UCSD-AML1 (cell line): ENCODE measurements around the gene WRAP53.
"Not testable (repeated sequence)": the region's sequence is repeated elsewhere in the genome, so short reads cannot be mapped to it uniquely, and the experiment has no call there.

ENCODE experiments used
- DNase-seq: peaks from one replicate; lab custom pipeline; 2025; ENCODE audit not compliant: unreplicated experiment; lab: John Stamatoyannopoulos, UW

WRAP53 gene

DNA sequence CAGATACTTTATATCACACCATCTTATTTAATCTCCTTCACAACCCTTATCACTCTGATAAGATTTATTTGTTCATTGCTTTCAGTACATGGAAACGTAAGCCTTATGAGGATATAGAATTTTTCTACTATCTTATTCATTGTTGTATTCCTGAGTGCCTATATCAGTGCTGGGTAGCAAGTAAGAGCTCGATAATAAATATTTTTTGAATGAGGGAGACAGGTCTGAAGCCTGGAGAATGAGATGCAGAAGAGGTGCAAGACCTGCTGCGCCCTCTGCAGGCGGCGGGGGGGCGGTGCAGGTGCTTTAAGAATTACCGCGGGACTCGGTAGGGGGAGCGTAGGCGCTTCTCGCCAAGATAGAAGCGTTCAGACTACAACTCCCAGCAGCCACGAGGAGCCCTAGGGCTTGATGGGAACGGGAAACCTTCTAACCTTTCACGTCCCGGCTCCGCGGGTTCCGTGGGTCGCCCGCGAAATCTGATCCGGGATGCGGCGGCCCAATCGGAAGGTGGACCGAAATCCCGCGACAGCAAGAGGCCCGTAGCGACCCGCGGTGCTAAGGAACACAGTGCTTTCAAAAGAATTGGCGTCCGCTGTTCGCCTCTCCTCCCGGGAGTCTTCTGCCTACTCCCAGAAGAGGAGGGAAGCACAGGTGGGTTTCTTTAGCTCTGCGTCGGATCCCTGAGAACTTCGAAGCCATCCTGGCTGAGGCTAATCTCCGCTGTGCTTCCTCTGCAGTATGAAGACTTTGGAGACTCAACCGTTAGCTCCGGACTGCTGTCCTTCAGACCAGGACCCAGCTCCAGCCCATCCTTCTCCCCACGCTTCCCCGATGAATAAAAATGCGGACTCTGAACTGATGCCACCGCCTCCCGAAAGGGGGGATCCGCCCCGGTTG, at the start of gene WRAP53:
Gene WRAP53, plus strand, starts transcription at position 570 of the 900 bp plus-strand sequence. Its CDS starts 172 bp downstream, at position 742.
- peak; percentile 96 for DNase-seq

DNA sequence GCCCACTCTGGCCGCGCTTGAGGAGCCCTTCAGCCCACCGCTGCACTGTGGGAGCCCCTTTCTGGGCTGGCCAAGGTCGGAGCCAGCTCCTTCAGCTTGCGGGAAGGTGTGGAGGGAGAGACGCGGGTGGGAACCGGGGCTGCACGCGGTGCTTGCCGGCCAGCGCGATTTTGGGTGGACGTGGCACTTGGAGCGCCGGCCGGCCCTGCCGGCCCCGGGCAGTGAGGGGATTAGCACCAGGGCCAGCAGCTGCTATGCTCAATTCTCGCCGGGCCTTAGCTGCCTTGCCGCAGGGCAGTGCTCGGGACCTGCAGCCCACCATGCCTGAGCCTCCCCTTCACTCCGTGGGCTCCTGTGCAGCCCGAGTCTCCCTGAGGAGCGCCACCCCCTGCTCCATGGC, 47.5 kb upstream of the WRAP53 start:
- DNase-seq = no peak

DNA sequence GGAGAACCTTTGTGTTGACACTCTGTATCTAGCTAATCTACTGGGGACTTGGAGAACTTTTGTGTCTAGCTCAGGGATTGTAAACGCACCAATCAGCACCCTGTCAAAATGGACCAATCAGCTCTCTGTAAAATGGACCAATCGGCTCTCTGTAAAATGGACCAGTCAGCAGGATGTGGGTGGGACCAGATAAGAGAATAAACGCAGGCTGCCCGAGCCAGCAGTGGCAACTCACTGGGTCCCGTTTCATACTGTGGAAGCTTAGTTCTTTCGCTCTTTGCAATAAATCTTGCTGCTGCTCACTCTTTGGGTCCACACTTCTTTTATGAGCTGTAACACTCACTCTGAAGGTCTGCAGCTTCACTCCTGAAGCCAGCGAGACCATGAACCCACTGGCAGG, 46.6 kb upstream of the WRAP53 start:
- DNase-seq = not testable (repeated sequence)

DNA sequence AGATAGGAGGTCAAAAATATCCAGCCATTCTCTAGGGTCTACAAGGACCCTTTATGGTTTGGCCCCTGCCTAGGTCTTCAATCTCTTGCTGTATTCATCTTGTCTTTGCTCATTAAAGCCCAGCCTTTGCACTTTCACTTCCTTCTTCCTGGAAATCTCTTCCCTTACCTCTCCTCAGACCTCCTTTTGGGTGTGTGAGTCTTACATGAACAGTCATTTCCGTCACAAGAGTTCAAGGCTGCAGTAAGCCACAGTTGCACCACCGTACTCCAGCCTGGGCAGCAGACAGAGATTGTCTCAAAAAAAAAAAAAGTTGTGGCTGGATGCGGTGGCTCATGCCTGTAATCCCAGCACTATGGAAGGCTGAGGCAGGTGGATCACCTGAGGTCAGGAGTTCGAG, 43.5 kb upstream of the WRAP53 start:
- DNase-seq = no peak

DNA sequence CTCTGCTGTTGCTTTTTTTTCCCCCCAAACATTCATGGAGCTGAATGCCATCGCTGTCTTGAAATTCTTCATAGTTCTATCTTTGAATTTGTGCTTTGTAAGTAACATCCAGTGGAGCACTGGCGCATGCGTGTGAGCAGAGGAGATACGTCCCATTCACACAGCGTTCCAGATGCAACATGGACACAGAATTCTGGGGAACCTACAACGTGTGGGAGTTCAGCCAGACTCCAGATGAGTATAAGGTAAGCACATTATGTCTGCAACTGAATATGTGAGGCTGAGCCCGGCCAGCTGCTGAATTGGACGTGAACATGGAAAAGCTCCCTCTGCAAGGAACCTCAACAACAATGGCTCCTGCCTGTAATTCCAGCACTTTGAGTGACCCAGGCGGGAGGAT, 41.8 kb upstream of the WRAP53 start:
- no peak for DNase-seq

DNA sequence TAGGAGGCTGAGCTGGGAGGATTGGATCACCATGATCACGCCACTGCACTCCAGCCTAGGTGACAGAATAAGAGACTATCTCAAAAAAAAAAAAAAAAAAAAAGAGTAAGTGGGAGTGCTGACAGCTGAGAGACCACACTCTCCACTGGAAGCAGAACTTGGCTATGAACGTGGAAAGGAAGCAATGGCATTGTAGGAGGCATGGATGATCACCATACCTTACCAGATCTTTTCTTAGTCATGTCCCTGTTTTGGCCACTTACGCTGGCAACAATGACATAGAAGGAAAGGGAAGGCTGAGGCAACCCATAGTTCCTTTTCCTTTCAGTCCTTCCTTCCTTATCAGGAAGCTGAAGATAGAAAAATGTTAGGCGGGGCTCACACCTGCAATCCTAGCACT, 41.3 kb upstream of the WRAP53 start:
- DNase-seq = no peak

DNA sequence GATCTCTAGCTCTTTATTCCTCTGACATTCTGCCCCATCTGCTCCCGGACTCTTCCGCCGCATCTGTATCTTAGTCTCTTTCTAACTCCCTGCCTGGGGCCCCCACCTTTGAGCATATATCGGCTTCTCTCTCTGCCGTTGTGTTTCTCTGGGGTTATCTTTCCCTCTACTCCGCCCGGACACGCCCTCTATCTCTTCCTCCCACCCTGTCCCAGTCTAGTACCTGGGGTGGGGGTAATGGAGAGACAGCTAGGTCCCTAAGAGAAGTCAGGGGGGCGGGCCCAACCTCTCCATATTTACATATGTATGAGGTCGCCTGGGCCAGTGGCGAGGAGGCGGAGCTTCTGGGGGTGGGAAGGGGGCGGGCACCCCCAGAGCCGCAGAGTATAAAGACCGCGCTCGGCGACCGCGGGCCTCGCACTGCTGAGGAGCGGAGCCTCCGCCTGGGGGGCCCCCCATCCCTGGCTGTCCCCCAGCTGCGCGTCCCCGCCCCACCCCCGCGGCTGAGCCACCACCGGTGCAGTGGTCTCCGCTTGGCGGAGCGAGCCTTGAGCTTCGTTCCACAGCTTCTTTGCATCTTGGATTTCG, 37.7 kb upstream of the WRAP53 start, which contains the start of gene ATP1B2:
Gene ATP1B2, plus strand, starts transcription at position 418 of the 588 bp plus-strand sequence. CDS start 593 bp downstream, outside the sequence.
- no peak for DNase-seq

DNA sequence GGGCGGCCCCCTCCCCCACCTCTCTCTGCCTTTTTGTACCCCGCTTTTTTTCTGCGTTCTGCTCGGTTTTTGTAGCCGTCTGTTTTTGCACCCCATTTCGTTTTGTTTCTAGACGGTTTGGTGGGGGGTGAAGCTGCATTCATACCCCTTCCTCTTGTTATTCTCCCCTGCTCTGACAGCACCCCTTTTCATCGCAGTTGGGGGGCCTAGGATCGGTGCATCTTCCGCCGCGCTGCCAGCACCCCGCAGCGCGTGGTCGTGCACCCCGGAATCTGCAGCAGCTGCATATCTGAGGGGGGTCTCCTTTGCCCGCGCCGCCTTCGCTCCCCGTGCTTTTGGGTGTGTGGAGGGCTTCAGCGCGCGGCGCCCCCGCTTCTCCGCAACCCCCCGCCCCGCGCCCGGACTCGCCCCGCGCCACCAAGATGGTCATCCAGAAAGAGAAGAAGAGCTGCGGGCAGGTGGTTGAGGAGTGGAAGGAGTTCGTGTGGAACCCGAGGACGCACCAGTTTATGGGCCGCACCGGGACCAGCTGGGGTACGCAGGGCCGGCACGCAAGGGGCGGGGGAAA, 37.1 kb upstream of the WRAP53 start:
- DNase-seq = no peak

DNA sequence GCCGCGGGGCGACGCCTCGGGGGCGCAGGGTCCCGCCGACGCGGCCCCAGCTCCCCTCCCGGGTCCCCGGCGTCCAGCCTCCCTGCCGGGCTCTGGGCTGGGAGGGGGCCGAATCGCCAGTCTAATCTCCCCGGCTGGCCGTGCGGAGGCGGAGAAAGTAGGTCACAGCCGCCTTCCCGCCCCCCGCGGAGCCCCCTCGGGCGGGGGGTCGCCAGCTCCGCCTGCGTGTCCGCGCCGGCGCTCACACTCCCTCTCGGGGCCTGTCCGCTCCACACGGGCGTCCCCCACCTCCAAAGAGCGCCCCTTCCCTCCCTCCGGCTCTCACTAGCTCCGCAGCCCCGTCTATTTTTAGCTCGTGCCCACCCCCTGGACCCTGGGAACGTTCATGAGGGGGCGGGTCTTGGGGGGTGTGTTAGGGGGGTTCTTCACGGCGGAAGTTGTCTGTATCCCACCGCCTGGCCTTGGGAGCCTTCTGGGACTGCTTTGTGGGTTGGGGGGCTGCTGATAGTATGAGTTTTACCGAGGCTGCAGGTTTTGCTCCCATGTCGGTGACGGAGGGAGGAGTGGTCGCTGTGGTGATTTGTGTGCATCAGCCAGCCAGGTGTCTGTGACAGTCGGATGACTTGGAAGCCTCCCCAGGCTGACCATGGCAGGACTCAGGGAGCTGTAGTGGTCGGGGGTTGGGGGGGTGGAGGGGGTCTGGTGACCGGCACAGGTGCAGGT, 36.5 kb upstream of the WRAP53 start:
- DNase-seq = no peak

DNA sequence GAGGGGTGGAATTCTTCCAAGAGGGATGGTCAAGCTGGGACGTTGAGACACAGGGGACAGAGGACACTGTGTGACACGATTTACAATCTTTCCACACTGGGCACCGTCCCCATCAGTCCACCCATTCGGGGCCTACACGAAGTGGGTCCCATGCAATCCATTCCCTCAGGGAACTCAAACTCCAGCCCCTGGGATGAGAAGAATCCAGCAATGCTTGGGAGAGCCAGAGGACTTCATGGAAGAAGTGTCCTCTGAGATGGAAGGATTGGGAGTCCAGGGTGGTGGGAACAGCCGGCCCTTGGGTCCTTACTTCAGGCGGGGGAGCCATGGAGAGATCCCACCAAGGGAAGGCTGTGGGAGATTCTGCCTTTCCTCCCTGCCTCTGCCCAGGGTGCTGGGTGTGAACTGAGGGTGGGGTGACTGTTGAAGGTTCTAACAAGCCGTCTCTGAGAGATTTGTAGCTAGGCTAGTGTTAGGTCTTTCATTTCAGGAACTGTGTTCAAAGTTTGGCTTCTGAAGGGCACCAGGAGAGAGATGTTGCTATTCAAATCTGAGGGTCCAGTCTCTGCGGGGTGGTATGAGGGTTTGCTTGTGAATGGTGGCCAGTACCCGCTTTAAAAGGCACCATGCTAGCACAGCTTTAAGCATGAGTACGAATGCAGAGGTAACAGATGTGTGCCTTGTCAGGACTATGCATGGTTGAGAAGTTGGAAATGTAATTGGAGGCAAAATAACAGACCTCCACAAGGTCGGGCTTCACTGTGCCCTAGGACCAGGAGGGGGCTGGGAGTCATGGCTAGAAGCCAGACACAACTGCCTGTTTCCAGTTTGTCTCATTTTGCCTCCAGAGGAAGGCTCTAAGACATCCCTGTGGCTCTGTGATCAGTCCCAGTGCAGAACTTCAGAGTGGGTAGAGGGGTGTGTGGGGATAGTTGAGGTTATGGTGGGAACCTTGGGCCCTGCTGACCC, 35.6 kb upstream of the WRAP53 start:
- DNase-seq = no peak

DNA sequence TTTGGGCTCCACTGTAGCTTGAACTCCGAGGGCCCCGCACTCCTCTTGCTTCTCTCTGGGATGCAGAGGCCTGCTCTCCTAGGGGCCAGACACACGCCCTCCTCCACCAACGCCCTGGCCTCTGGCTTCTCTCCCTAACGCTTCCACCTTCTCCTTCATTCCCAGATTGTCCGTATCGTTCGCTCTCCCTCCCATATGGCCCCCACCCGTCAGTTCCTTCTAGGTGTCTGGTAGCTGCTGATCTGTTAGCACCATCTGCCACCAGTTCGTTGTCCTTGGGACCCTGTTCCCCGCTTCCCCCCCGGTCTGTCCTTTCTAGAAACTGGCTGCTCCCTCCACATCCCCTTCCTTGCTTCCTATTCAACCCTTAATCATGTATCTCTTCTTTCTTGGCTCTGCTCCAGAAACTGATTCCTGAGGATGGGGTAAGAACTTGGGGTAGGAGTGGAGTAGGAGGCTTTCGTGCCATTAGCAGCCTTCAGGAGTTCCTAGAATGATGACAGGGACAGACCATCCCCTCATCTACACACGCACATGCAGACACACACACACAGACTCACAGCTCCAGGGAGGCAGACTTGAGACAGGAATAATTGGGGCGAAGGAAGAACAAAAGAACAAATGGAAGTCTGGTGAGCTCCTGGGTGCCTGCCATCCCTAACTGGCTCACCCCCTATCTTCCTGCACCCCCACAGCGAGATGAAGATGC, 33.3 kb upstream of the WRAP53 start:
- no peak for DNase-seq

DNA sequence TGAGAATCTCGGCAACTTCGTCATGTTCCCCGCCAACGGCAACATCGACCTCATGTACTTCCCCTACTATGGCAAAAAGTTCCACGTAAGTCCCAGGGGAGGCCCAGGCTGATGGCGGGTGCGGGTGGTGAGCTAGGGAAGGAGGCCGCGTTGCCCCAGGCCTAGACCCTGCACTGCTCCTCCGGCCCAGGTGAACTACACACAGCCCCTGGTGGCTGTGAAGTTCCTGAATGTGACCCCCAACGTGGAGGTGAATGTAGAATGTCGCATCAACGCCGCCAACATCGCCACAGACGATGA, 32.8 kb upstream of the WRAP53 start:
- DNase-seq = no peak

DNA sequence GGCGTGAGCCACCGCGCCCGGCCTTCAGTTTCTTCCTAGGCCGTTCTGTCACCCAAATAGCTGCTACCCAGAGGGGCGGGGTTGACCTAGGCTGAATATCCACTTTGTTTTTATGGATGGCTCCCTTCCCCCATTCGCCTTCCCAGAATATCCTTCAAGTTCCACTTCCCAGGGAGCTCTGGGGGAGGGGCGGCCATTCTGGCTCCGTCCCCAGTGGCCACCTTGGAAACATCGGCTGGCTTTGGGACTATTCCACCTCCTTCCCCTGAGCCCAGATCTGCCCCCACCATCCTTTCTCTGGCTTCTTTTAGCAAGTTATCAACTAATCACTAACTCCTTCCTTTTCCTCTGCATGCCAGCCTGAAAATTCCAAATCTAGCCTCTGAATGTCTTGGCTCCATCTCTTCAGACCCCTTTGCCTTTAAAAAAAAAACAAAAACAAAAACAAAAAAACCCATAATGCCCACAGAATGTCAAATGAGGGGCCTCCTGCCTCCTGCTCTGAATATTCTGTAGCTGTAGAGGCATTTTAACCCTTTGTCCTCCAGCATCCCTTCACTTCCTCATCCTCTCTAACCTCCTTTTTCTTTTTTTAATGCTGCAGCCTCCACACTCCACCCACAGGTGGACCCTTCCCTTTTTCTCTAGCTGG, 31.2 kb upstream of the WRAP53 start:
- DNase-seq = no peak

DNA sequence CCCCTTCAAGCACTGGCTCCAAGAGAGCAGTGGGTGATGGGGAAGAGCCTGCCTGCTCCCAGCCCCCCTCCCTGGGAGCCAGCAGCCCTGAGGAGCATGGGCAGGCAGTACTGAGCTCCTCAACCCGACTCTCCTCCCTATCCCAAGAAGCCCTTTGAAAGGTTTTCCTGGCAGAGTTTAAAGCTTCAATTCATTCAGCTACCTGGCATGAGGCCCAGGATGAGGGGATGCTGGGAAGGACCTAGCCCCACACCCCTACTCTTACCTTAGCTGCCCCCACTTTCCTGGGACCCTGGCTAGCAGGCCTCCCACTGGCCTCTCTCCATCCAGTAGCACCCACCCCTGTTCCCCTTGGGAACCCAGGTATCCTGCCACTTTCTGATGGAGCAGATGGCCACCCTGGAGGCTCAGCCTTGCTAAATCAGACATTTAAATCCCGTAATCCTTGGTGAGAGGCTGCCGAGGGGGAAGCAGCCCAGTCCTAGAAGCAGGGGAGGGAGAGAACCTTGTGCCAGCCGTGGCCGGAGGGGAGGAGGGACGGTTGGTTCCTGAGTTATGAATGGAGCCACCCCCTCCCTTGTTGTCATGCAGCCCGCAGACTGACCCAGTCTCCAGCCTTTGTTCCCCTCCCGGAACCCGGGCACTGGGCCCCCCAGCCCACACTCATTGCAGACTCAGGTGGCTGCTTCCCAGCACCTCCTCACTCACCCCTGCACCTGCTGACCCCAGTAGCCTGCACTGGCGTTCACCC, 20.4 kb upstream of the WRAP53 start:
- no peak for DNase-seq

DNA sequence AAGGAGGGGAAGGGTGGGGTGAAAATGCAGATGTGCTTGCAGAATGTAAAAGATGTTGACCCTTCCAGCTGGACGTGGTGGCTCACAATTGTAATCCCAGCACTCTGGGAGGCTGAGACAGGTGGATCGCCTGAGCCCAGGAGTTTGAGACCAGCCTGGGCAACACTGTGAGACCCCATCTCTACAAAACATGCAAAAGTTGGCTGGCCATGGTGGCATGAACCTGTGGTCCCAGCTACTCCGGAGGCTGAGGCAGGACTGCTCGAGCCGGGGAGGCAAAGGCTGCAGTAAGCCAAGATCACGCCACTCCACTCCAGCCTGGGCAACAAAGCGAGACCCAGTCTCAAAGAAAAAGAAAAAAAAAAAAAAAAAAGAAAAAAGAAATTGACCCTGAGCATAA, 19.8 kb upstream of the WRAP53 start:
- no peak for DNase-seq

DNA sequence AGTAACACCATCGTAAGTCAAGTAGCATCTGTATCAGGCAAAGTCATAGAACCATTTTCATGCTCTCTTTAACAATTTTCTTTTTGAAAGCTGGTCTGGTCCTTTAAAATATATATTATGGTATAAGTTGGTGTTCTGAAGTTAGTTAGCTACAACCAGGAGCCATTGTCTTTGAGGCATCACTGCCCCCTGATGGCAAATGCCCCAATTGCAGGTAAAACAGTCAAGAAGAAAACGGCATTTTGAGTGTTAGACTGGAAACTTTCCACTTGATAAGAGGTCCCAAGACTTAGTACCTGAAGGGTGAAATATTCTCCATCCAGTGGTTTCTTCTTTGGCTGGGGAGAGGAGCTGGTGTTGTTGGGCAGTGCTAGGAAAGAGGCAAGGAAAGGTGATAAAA, 15.0 kb upstream of the WRAP53 start:
- peak; percentile 16 for DNase-seq

DNA sequence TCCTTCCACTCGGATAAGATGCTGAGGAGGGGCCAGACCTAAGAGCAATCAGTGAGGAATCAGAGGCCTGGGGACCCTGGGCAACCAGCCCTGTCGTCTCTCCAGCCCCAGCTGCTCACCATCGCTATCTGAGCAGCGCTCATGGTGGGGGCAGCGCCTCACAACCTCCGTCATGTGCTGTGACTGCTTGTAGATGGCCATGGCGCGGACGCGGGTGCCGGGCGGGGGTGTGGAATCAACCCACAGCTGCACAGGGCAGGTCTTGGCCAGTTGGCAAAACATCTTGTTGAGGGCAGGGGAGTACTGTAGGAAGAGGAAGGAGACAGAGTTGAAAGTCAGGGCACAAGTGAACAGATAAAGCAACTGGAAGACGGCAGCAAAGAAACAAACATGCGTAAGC, 13.3 kb upstream of the WRAP53 start:
- DNase-seq = no peak

DNA sequence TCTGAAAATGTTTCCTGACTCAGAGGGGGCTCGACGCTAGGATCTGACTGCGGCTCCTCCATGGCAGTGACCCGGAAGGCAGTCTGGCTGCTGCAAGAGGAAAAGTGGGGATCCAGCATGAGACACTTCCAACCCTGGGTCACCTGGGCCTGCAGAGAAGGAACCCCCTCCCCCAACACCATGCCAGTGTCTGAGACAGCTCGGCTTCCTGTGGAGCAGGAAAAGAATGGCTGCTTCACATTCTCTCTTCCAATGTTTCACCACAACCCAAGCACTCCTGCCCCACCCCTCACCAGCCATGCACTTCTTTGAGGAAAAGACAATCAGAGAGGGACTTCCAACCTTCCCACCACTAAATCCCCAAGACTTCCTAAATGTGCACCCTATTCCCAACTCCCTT, 11.7 kb upstream of the WRAP53 start:
- DNase-seq = no peak
